Adrenal gland (tissue), 5 donors: ENCODE results near the gene BCL2L13.

Experiments used
- POLR2A ChIP-seq, 2 donors: fragments of 450-650 bp; IDR thresholded peaks; one replicate each; pipeline ENCODE4 v1.6.1; 2017; ENCODE audit warnings: antibody characterized with exemption in 2 of 2, mild to moderate bottlenecking in 2 of 2, moderate library complexity in 1 of 2
- TF ChIP-seq, protein P1 (sequence below), 6 experiments: fragments of 450-650 bp in 4 of 6; fragments of 200-600 bp in 2 of 6; sonication (generic) in 1 of 6; IDR thresholded peaks; 1 replicate in 5 of 6; 2 replicates in 1 of 6; pipeline versions ENCODE4 v1.5.1 to v1.8.0; 2016 to 2021; ENCODE audit warnings: antibody characterized with exemption in 6 of 6, mild to moderate bottlenecking in 2 of 6, moderate library complexity in 1 of 6
- donor health status: DM: no; HTN: no; CAD: no.

DNA sequence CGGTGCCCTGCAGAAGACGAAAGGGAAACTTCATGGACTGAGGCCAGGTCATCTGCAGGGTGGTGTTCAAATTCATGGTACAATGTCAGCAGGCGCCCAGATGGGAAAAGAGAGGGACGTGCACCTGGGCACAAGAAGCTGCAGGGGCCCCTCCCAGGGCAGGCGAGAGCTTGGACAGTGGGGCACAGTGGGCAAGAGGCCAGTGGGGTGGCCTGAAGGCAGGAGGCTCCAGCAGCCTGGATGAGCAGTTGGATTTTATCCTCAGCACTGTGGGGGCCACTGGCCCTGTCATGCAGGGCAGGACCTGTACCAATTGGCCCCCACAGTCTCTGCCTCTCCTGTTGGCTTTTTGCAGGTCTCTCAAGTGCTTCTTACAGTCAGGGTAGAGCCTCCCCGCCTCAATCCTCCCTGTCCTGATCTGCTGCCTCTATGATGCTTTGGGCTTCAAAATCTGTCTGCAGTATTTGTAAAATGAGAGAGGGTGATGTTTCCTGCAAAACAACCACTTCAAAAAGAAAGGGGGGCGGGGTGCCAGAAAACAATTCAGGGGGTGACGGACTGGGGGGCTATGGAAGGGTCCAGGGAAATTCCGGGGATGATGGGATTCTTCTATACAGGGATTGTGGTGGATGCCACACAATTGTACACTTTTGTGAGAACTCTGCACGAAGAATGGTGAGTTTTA, 137.4 kb downstream of the BCL2L13 start:
- TF ChIP-seq, protein P1, sequence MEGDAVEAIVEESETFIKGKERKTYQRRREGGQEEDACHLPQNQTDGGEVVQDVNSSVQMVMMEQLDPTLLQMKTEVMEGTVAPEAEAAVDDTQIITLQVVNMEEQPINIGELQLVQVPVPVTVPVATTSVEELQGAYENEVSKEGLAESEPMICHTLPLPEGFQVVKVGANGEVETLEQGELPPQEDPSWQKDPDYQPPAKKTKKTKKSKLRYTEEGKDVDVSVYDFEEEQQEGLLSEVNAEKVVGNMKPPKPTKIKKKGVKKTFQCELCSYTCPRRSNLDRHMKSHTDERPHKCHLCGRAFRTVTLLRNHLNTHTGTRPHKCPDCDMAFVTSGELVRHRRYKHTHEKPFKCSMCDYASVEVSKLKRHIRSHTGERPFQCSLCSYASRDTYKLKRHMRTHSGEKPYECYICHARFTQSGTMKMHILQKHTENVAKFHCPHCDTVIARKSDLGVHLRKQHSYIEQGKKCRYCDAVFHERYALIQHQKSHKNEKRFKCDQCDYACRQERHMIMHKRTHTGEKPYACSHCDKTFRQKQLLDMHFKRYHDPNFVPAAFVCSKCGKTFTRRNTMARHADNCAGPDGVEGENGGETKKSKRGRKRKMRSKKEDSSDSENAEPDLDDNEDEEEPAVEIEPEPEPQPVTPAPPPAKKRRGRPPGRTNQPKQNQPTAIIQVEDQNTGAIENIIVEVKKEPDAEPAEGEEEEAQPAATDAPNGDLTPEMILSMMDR (IDR thresholded peaks at IDR 0.05): no peak
- no peak for TF ChIP-seq POLR2A (IDR thresholded peaks at IDR 0.05)
